HG02852 (cell line): Measurements from ENCODE around the gene C1QTNF9.
"Not testable (repeated sequence)": the region's sequence is repeated elsewhere in the genome, so short reads cannot be mapped to it uniquely, and the experiment has no call there.

ENCODE experiments used
- ATAC-seq: cut with Tn5 transposase; IDR thresholded peaks from one replicate; pipeline ENCODE4 v1.9.1; 2021; ENCODE audit warnings: mild to moderate bottlenecking, moderate library complexity; ENCODE audit not compliant: unreplicated experiment

C1QTNF9 gene

GRCh38 chr13:24359252-24359651 is 49.9 kb downstream of the C1QTNF9 start:
- not testable (repeated sequence) for ATAC-seq

GRCh38 chr13:24360106-24360505 is 50.7 kb downstream of the C1QTNF9 start:
- ATAC-seq, result no peak

DNA sequence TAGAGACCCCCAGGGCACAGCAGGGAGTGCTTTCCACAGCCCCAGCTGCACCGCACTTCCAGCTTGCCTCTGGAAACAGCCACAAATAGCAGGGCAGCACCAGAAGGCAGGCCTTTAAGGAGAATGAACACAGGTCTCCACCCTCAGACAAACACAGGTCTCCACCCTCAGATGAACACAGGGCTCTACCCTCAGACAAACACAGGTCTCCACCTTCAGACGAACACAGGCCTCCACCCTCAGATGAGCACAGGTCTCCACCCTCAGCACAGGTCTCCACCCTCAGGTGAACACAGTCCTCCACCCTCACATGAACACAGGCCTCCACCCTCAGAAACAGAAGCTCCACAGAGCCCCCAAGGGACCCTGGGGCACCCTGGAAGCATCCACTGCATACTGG is 51.7 kb downstream of the C1QTNF9 start:
- no peak for ATAC-seq

GRCh38 chr13:24361852-24362366 is 52.5 kb downstream of the C1QTNF9 start:
- no peak for ATAC-seq

- no peak for ATAC-seq
Measured at GRCh38 chr13:24362435-24362952, 53.1 kb downstream of the C1QTNF9 start.

DNA sequence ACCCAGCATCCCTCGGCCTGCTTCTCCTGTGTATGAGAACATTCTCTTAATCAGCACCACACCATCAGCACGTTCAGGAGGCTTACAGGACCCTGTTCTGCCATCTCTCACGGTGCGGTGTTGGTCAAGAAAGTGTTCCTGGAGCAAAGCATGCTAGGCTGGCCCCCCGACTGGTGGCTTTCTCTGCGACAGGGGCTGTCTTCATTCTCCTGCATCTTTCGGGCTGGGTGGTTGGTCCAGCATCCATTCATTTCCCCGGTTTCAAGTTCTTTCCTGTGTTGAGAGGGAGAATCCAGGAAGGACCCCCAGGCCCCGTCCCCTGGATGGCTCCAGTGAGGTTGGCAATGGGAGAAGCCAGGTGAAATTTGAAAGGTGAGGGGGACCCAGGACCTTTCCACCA is 55.8 kb downstream of the C1QTNF9 start:
- ATAC-seq, result no peak

DNA sequence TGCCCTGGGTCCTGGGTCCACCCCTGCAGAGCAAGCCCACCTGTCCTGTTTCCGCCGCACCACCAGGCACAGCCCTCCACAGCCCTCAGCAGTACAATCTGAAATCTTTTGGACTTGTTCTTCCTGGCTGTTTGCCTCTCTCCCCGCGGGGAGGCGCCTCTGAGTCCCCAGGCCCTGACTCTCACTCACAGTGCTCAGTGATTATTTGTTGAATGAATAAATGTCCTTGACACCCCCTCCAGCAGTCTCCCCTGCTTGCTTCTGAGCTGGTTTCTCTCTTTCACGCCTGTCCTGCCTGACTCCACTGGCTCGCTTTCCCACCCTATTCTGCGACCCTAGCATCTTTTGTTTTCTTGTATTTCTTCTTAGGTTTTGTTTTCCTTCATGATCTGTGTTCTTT is 56.9 kb downstream of the C1QTNF9 start:
- not testable (repeated sequence) for ATAC-seq

GRCh38 chr13:24371273-24371672 is 61.9 kb downstream of the C1QTNF9 start:
- not testable (repeated sequence) for ATAC-seq
